ENCODE data around the gene RPS6KA3. TPM values are rescaled to one million over a fixed set of nuclear protein-coding genes. Genes with fewer than 3 reads are reported as not detected.
"Not testable (repeated sequence)": the region's sequence is repeated elsewhere in the genome, so short reads cannot be mapped to it uniquely, and the experiment has no call there.

RPS6KA3 gene
- total RNA-seq, 1 donor from 2014 or later, result 38.3 TPM

- DNase-seq (ENCODE audit: low spot score), result no peak
These were observed 705 bp downstream of the RPS6KA3 start for GRCh38 chrX:20265726-20266681.

GRCh38 chrX:20265221-20265725, 1.4 kb downstream of the RPS6KA3 start:
- DNase-seq (ENCODE audit: low spot score), result no peak

DNA sequence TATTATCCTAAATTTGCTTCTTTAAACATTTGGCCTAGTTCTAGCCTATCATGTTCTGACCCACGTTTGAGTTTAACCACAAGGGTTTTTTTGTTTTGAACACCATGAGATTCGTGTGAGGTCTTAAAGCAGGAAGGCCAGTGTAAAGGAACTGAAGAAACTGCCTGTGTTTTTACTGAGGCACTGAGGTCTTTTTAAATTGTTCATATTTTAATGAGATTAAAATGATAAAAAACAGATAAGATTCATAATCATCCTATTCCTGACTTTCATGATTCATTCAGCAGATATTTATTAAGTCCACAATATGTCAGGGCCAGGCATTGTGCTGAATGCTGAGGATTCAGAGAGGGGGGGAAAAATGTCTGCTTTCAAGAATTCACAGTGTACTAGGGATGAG, 3.2 kb downstream of the RPS6KA3 start:
- DNase-seq (ENCODE audit: low spot score), result no peak

DNA sequence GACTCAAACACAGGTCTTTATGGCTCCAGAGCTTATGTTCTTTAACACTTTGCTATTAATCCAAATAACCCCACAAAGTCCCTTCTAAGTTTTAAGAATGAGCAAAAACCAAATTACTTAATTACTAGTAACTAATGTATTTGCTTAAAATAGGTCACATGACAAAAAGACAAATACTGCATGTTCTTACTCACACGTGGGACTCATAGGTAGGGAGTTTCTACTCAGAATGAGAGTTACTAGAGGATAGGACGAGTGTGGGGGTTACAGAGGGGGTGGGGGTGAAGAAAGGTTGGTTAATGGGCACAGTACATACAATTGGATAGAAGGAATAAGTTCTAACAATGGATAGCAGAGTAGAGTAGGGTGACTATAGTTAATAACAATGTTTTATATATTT, 5.8 kb downstream of the RPS6KA3 start:
- no peak for DNase-seq (ENCODE audit: low spot score)

- DNase-seq (ENCODE audit: low spot score), result no peak
These were observed 11.9 kb downstream of the RPS6KA3 start for GRCh38 chrX:20254712-20255299.

GRCh38 chrX:20253232-20253543, 13.5 kb downstream of the RPS6KA3 start:
- no peak for DNase-seq (ENCODE audit: low spot score)

DNA sequence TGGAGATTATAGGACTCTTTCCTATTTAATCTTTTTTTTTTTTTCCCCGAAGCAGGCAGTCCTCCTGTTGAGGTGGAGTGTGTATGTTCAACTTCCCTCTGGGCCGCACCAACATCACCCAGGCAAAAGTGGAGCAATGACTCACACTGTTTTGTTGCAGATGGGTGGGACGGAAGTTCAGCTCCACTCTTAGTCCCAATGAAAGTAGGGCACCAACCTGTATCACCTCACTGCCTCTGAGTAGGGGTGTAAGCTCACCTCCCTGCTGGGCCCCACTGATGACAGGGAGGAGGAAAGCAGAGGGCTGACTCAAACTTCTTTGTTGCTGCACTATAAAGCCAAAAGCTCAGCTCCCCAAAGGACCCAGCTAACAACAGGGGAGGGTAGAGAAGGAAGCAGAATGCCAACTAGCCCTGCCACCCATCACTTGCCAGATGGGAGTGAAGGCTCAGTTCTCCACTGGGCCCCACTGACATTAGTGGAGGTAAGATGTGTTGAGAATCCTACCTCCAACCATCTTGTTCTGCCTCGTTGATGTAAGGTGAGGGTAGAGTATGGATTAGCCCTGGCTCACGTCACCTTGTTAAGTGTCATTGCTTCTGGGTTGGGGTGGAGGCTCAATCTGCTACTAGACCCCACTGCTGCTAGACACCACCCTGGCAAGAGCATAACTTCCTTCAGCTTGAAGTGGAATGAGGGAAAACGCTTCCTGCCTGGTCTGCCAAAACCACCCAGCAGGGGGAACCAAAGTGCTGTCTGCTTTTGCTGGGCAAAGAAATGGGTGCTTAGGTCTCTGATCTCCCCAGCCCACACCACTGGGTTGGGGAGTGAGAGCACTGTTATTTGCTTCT, 14.1 kb downstream of the RPS6KA3 start:
- DNase-seq (ENCODE audit: low spot score), result no peak

DNA sequence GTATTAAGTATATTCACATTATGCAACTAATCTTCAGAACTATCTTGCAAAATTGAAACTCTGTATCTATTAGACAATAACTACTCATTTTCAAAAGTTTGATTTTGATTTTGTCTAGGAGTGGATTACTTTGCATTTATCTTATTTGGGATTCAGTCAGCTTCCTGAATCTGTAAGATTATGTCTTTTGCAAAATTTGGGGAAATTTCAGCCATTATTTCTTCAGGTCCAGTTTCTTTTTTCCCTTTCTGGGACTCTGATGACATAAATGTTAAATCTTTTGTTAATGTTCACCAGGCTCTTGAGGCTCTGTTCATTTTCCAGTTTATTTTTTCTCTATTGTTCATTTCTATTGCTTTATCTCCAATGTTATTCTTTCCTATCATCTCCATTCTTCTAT, 15.0 kb downstream of the RPS6KA3 start:
- no peak for DNase-seq (ENCODE audit: low spot score)

DNA sequence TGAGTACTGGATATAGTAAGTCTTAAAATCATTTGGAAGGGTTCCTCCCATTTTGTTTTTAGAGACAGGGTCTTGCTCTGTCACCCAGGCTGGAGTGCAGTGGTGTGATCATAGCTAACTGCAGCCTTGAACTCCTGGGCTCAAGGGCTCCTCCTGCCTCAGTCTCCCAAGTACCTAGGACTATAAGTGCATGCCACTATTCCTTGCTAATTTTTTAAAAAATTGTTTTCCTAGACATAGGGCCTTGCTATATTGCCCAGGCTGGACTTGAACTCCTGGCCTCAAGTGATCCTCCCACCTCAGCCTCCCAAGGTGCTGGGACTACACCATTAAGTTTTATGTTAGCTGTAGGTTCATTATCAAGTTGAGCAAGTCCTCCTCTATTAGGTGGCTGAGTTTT, 16.6 kb downstream of the RPS6KA3 start:
- not testable (repeated sequence) for DNase-seq (ENCODE audit: low spot score)

GRCh38 chrX:20248592-20249192, 18.0 kb downstream of the RPS6KA3 start:
- DNase-seq (ENCODE audit: low spot score), result no peak

DNA sequence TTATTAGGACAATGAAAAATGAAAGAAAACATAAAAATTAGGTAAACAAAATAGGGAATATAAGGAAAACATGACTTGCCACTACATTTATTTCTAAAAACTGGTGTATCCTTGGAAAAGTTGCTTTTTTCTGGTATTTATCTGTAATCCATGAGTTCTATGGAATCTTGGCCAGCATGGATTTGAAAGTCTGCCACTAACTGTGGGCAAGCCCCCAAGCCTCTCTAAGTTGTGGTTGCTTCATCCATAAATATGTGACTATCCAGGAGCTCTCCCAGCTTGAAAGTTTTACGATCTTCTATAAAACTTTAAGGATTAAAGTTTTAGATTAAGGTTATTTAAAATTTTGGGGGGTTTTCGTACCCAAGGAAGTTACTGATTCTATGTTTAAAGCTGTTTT, 21.8 kb downstream of the RPS6KA3 start:
- no peak for DNase-seq (ENCODE audit: low spot score)

GRCh38 chrX:20240201-20240600, 26.5 kb downstream of the RPS6KA3 start:
- DNase-seq (ENCODE audit: low spot score), result no peak

DNA sequence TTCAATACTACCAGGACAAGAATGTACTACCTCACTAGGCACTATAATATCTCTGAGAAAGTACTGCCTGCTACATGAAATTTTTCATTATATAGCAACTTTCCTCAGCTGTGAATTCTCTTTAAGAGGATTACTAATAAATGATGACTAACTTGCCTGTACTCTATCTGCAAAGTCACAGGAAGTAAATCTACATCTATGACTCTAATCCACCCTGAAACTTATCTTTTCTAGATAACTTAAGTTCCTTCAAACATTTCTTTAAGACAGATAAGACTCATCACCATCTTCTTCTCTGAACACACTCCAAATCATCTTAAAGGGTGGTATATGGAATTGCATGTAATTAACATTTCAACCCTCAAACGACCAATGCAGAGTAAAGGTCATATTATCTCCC, 28.8 kb downstream of the RPS6KA3 start:
- no peak for DNase-seq (ENCODE audit: low spot score)

DNA sequence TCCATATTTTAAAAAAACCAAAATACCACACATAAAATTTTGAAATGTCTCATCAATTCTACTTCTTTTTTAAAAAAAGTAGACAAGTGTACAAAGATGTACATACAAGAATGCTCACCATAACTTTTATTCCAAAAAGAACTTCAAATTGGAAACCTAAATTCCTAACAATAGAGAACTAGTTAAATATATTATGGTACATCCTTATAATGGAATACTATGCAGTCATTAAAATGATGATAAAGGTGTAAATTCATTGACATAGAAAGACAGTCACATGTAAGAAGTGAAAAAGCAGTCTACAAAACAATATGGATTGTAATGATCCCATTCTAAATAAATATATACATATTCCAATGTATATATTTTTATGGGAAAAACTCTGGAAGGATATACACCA, 31.0 kb downstream of the RPS6KA3 start:
- no peak for DNase-seq (ENCODE audit: low spot score)

GRCh38 chrX:20233336-20233735, 33.4 kb downstream of the RPS6KA3 start:
- DNase-seq (ENCODE audit: low spot score), result no peak

DNA sequence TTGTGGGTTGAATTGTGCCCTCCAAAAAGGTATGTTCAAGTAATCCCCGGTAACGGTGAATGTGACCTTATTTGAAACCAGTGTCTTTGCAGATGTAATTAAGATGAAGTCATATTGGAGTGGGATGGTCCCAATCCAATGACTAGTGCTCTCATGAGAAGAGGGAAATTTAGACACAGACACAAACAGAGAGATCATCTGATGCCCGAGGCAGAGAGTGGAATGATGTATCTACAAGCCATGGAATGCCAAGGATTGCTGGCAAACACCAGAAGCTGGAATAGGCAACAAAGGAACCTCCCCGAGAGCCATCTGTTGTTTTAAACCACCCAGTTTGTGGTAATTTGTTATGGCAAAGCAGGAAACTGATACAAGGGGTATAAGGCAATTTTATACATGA, 35.1 kb downstream of the RPS6KA3 start:
- DNase-seq (ENCODE audit: low spot score), result no peak

DNA sequence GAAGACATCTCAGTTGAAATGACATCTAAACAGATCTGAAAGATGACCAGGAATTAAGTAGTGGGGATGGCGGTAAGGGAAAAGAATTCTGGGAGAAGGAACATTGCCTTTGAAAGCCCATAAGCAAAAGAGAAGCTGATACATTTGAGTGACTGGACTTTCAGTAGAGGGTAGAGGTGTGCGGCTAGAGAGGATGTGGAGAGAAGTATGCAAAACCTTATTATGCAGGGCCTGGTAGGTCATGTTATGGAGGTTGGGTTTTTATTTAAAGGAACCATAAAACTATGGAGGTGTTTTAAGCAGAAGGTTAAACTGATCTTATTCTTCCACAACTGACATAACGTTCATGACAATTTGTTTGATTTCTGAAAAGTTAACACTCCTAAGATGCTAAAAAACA, 36.3 kb downstream of the RPS6KA3 start:
- no peak for DNase-seq (ENCODE audit: low spot score)

DNA sequence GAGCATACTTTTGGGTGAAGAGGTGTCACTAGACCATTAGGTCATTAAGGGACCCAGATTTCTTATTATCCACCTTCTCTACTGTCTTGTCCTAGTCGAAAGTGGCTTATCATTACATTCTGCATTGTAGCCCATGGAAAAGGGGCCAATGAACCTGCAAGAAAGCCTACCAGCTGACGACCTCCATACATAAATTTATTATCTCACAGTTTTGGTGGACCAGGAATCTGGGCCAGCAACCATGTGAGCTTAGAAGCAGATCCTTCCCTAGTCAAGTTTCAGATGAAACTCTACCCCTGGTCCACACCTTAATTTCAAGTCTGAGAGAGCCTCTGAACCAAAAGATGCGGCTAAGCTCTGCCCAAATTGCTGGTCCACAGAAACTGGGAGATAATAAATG, 37.6 kb downstream of the RPS6KA3 start:
- no peak for DNase-seq (ENCODE audit: low spot score)

DNA sequence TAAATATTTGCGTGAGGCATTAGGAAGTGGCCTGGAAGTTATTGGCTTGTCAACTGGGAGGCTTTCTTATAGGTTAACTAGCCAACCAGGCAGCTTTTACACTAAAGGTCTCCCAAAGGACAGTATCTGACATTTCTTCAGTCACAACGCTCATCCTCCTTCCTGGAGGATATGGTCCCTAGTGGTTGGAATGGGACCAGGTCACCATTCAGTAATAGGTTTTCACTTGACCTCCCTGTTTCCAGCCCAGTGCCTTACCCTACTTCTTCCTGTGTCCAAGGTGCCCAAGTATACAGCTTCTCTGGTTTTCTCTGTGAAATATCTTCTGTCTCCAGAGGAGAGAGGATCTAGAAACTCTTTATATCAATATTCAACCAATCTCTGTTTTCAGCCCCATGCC, 38.5 kb downstream of the RPS6KA3 start:
- no peak for DNase-seq (ENCODE audit: low spot score)

DNA sequence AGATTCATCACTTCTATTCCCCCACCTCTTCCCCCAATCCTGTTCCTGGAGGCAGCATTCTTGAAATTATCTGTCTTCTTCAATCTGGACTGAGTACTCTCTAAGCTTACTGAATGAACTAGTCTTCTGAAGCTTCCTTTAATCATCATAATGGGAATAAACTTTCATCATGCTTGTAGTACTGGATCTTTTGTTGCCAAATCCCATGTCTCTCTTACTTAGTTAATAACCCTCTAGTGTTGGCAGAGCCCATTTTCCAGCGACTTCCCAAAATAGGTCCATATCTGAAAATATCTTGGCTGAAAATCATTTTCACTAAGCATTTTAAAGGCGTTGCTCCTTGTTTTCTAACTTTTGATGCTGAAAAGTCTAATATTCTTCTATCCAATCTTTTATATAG, 39.6 kb downstream of the RPS6KA3 start:
- no peak for DNase-seq (ENCODE audit: low spot score)

DNA sequence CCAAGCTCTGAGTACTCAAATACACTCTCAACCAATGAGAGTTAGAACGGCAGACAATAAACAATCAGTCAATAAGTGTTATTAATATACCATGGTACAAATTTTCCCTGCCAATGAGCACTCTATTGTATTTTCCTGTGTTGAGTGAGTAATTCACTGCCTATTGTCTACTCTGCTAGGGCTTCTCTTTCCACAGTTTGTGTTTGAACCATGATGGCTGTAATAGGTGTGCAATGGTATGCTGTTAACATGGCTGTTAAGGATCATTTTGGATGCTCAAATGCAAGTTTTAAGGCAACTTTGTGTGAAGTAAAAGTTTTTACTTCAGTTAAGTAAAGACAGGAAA, 41.2 kb downstream of the RPS6KA3 start:
- no peak for DNase-seq (ENCODE audit: low spot score)
